ENCODE data around the gene ERMAP.

ERMAP gene

GRCh38 chr1:42783092-42783491 lies 33.8 kb upstream of the ERMAP start:
- H3K27ac ChIP-seq (ENCODE audit: low read depth, low read length, severe bottlenecking): no peak overlapping the region
- peaks cover 45% of the 10 kb centered on the region for H3K36me3 ChIP-seq (ENCODE audit: control insufficient read depth, insufficient read depth, low read length)
- WGBS, 2 experiments (ENCODE audit: insufficient coverage in 2 of 2): 80% methylated on average over 1 of the region's 2 CpGs; no CpG with 5 or more reads in 1 of the 2 experiments
- no peaks in the 10 kb centered on the region for H3K9me3 ChIP-seq (ENCODE audit: control insufficient read depth, low read length)
- no peak overlapping the region for H3K4me3 ChIP-seq (ENCODE audit: extremely low read depth, insufficient read depth, low read length, poor library complexity, severe bottlenecking)
- peaks cover 3% of the 10 kb centered on the region for H3K4me1 ChIP-seq (ENCODE audit: control insufficient read depth, insufficient read depth, low read length, poor library complexity, severe bottlenecking)

DNA sequence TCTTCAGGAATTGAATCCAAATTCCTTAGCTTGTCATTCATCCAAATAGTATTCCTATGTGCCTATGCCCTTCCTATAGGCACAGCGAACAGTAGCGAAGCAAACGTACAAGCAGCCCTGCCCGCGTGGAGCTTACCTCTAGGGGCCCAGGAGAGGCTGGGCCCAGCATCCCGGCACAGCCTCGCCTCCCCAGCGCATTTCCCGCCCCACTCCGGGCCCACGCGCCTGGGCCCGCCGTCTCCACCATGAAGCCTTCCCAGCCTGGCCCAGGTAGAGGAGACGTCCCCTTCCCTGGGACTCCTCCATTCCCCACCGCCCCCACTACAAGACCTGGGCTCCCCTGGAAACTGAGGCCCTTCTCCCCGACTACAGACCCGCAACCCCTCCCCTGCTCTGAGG lies 32.4 kb upstream of the ERMAP start:
- peaks cover 36% of the 10 kb centered on the region for H3K36me3 ChIP-seq (ENCODE audit: control insufficient read depth, insufficient read depth, low read length)
- WGBS, 2 experiments (ENCODE audit: insufficient coverage in 2 of 2): 95 to 100% methylated on average over 7 to 15 of the region's 18 CpGs

GRCh38 chr1:42784946-42785693 lies 31.8 kb upstream of the ERMAP start, which contains the start of gene TMEM269:
TSS of gene TMEM269 (plus strand) at chr1:42784991. CDS start at chr1:42789894, 4,903 bp downstream.
- Histone ChIP-seq H3K36me3 (ENCODE audit: control insufficient read depth, insufficient read depth, low read length) (peaks cover 30% of the 10 kb centered on the region), H3K4me1 (ENCODE audit: control insufficient read depth, insufficient read depth, low read length, poor library complexity, severe bottlenecking) (peaks cover 3% of the 10 kb centered on the region), H3K9me3 (ENCODE audit: control insufficient read depth, low read length) (no peaks in the 10 kb centered on the region), H3K27ac (ENCODE audit: low read depth, low read length, severe bottlenecking) (no peak within 1 kb of the TSS), H3K4me3 (ENCODE audit: extremely low read depth, insufficient read depth, low read length, poor library complexity, severe bottlenecking) (no peak within 1 kb of the TSS)
- 89% methylated on average over 49 to 52 of the region's 54 CpGs for WGBS, 2 experiments (ENCODE audit: insufficient coverage in 2 of 2)

More for the DNA sequence above, 32.4 kb upstream of the ERMAP start:
- Histone ChIP-seq H3K4me3 (ENCODE audit: extremely low read depth, insufficient read depth, low read length, poor library complexity, severe bottlenecking) (no peak overlapping the region), H3K27ac (ENCODE audit: low read depth, low read length, severe bottlenecking) (no peak overlapping the region), H3K4me1 (ENCODE audit: control insufficient read depth, insufficient read depth, low read length, poor library complexity, severe bottlenecking) (peaks cover 3% of the 10 kb centered on the region), H3K9me3 (ENCODE audit: control insufficient read depth, low read length) (no peaks in the 10 kb centered on the region)

DNA sequence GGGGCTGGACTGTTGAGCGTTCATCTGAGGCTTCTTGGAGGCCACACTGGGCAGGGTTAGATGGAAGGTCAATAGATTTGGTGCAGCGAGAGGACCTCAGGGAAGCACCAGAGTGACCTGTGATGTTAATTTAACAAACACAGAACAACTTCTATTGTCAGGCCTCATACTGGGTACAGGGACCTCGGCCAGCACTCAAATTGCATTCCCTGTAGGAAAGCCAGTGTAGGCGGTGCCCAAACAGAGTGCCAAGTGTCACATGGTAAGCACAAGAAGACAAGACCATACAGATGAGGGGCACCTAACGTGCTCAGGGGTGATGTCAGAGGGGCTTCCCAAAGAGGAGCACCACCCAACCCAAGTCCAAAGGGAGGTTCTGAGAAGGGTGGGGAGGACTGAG lies 30.8 kb upstream of the ERMAP start:
- Histone ChIP-seq H3K4me3 (ENCODE audit: extremely low read depth, insufficient read depth, low read length, poor library complexity, severe bottlenecking) (no peak overlapping the region), H3K36me3 (ENCODE audit: control insufficient read depth, insufficient read depth, low read length) (peaks cover 21% of the 10 kb centered on the region), H3K4me1 (ENCODE audit: control insufficient read depth, insufficient read depth, low read length, poor library complexity, severe bottlenecking) (peaks cover 3% of the 10 kb centered on the region), H3K27ac (ENCODE audit: low read depth, low read length, severe bottlenecking) (no peak overlapping the region), H3K9me3 (ENCODE audit: control insufficient read depth, low read length) (no peaks in the 10 kb centered on the region)
- WGBS, 2 experiments (ENCODE audit: insufficient coverage in 2 of 2): 90 to 97% methylated on average over 3 to 5 of the region's 5 CpGs

- Histone ChIP-seq H3K4me3 (ENCODE audit: extremely low read depth, insufficient read depth, low read length, poor library complexity, severe bottlenecking) (no peak overlapping the region), H3K4me1 (ENCODE audit: control insufficient read depth, insufficient read depth, low read length, poor library complexity, severe bottlenecking) (peaks cover 3% of the 10 kb centered on the region), H3K36me3 (ENCODE audit: control insufficient read depth, insufficient read depth, low read length) (peaks cover 8% of the 10 kb centered on the region), H3K27ac (ENCODE audit: low read depth, low read length, severe bottlenecking) (no peak overlapping the region), H3K9me3 (ENCODE audit: control insufficient read depth, low read length) (no peaks in the 10 kb centered on the region)
- WGBS, 2 experiments (ENCODE audit: insufficient coverage in 2 of 2): 100% methylated on average over 1 of the region's 1 CpG
Measured at GRCh38 chr1:42788021-42788420, 28.9 kb upstream of the ERMAP start.

DNA sequence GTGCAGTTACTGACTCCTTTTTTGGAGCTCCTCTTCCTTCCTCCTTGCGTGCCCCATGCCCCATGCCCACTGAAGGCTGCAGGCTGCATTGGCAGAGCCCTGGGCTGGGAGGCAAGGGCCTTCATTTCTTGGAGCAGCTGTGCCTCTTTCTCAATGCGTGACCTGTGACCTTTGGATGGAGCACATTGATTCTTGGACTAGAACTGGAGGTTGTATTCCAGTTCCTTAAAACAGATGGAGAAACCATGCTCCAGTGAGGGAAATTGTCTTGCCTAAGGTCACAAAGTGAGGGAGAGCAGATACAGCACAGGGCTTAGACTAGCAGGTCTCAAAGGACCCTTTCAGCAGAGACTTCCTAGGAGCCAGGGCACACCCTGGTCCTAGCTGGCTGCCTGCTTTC lies 23.1 kb upstream of the ERMAP start:
- WGBS, 2 experiments (ENCODE audit: insufficient coverage in 2 of 2): 85 to 100% methylated on average over 2 of the region's 2 CpGs
- H3K27ac ChIP-seq (ENCODE audit: low read depth, low read length, severe bottlenecking): no peak overlapping the region
- H3K4me3 ChIP-seq (ENCODE audit: extremely low read depth, insufficient read depth, low read length, poor library complexity, severe bottlenecking): no peak overlapping the region
- no peaks in the 10 kb centered on the region for H3K4me1 ChIP-seq (ENCODE audit: control insufficient read depth, insufficient read depth, low read length, poor library complexity, severe bottlenecking)
- H3K9me3 ChIP-seq (ENCODE audit: control insufficient read depth, low read length): no peaks in the 10 kb centered on the region
- no peaks in the 10 kb centered on the region for H3K36me3 ChIP-seq (ENCODE audit: control insufficient read depth, insufficient read depth, low read length)

DNA sequence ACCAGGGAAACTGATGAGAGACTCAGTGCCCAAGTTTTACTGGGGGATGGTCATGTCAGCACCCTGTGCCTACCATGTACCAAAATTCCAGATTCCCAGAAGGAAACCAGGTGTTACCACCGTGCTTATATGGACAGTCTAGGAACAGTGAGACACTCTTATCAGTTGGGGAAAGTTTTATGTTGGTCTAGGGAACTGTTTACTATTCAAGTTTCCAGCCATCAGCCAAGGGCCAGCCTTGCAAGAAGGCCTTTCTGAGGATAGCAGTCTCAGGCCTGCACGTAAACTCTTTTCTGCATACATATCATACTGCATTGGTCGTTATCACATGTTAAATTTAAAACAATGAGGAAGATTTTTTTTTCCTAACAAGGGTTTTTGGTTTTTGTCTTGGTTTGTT lies 19.5 kb upstream of the ERMAP start:
- H3K36me3 ChIP-seq (ENCODE audit: control insufficient read depth, insufficient read depth, low read length): no peaks in the 10 kb centered on the region
- no peak overlapping the region for H3K27ac ChIP-seq (ENCODE audit: low read depth, low read length, severe bottlenecking)
- H3K9me3 ChIP-seq (ENCODE audit: control insufficient read depth, low read length): no peaks in the 10 kb centered on the region
- no peak overlapping the region for H3K4me3 ChIP-seq (ENCODE audit: extremely low read depth, insufficient read depth, low read length, poor library complexity, severe bottlenecking)
- 83% methylated on average over 1 of the region's 3 CpGs; no CpG with 5 or more reads in 1 of the 2 experiments for WGBS, 2 experiments (ENCODE audit: insufficient coverage in 2 of 2)
- no peaks in the 10 kb centered on the region for H3K4me1 ChIP-seq (ENCODE audit: control insufficient read depth, insufficient read depth, low read length, poor library complexity, severe bottlenecking)

DNA sequence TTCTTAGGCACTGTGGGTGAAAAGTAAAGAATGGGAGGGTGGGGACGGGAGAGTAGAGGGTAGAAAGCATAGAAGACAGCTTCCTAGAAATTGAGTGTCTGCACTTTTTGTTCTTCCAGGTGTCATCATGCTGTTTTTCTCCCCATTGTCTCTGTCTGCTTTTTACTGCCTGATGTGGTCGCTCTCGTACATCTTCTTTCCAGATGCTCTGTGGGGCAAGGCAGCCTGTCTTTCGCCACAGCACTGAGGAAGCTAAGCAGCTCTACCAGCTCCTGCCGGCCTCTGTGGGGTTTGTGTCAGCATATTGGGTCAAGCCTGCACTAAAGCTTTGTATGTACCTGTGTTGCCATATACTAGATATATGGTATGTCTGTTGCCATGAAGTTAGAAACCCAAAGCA lies 18.9 kb upstream of the ERMAP start:
- Histone ChIP-seq H3K4me1 (ENCODE audit: control insufficient read depth, insufficient read depth, low read length, poor library complexity, severe bottlenecking) (no peaks in the 10 kb centered on the region), H3K9me3 (ENCODE audit: control insufficient read depth, low read length) (no peaks in the 10 kb centered on the region), H3K36me3 (ENCODE audit: control insufficient read depth, insufficient read depth, low read length) (no peaks in the 10 kb centered on the region), H3K4me3 (ENCODE audit: extremely low read depth, insufficient read depth, low read length, poor library complexity, severe bottlenecking) (no peak overlapping the region), H3K27ac (ENCODE audit: low read depth, low read length, severe bottlenecking) (no peak overlapping the region)
- WGBS, 2 experiments (ENCODE audit: insufficient coverage in 2 of 2): 87 to 97% methylated on average over 3 to 5 of the region's 5 CpGs

DNA sequence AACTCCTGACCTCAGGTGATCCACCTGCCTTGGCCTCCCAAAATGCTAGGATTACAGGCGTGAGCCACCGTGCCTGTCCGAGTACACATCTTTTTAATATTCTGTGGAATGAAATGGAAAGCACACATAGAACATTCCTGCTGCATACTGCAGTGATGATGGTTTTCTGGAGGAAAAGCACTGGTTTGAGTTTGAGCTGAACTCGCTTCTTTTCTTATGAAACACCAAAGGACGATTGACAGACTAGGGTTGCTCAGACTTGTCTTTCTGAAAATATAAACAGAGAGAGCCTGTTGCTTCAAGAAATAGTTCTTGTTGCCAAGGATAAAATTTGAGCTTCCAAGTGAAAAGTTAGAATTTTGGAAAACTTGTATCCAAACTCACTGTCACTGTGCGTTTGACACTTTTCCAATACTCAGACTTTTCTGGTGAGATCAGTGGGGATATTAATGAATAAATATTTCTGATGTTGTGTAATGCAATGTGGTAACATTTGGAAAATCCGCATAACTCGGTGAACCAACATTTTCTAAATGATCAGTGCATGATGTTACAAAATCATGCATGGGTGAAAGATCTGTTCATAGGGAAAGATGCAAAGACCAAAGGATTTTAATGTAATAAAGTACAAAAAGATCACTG lies 15.0 kb upstream of the ERMAP start:
- no peak overlapping the region for H3K4me3 ChIP-seq (ENCODE audit: extremely low read depth, insufficient read depth, low read length, poor library complexity, severe bottlenecking)
- H3K36me3 ChIP-seq (ENCODE audit: control insufficient read depth, insufficient read depth, low read length): peaks cover 22% of the 10 kb centered on the region
- no peak overlapping the region for H3K27ac ChIP-seq (ENCODE audit: low read depth, low read length, severe bottlenecking)
- H3K4me1 ChIP-seq (ENCODE audit: control insufficient read depth, insufficient read depth, low read length, poor library complexity, severe bottlenecking): peaks cover 5% of the 10 kb centered on the region
- H3K9me3 ChIP-seq (ENCODE audit: control insufficient read depth, low read length): peaks cover 4% of the 10 kb centered on the region
- WGBS, 2 experiments (ENCODE audit: insufficient coverage in 2 of 2): 96 to 98% methylated on average over 4 of the region's 8 CpGs

GRCh38 chr1:42806171-42806570 lies 10.8 kb upstream of the ERMAP start:
- Histone ChIP-seq H3K4me3 (ENCODE audit: extremely low read depth, insufficient read depth, low read length, poor library complexity, severe bottlenecking) (no peak overlapping the region), H3K4me1 (ENCODE audit: control insufficient read depth, insufficient read depth, low read length, poor library complexity, severe bottlenecking) (peaks cover 6% of the 10 kb centered on the region), H3K36me3 (ENCODE audit: control insufficient read depth, insufficient read depth, low read length) (peaks cover 38% of the 10 kb centered on the region), H3K27ac (ENCODE audit: low read depth, low read length, severe bottlenecking) (no peak overlapping the region), H3K9me3 (ENCODE audit: control insufficient read depth, low read length) (peaks cover 4% of the 10 kb centered on the region)

DNA sequence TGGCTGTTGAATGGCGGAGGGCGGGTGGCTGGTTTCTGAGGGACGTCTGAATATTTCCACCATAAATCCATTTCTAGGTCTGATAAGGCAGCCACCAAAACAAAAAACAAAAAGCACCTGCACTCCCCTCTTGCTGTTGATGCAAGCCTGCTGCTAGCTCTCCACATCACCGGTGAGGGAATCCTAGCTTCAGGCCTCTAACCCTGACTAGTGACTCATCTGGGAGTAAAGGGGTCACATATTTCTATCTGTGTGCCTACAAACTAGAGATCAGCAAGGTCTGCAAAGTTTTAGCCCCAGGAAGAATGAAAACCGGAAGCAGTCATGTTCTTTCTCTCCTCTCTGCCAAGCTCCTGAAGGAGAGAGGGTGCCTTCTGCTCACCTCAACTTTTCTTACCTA lies 10.3 kb upstream of the ERMAP start:
- Histone ChIP-seq H3K9me3 (ENCODE audit: control insufficient read depth, low read length) (peaks cover 4% of the 10 kb centered on the region), H3K27ac (ENCODE audit: low read depth, low read length, severe bottlenecking) (no peak overlapping the region), H3K4me3 (ENCODE audit: extremely low read depth, insufficient read depth, low read length, poor library complexity, severe bottlenecking) (no peak overlapping the region), H3K4me1 (ENCODE audit: control insufficient read depth, insufficient read depth, low read length, poor library complexity, severe bottlenecking) (peaks cover 6% of the 10 kb centered on the region), H3K36me3 (ENCODE audit: control insufficient read depth, insufficient read depth, low read length) (peaks cover 42% of the 10 kb centered on the region)
- 84 to 95% methylated on average over 4 to 5 of the region's 5 CpGs for WGBS, 2 experiments (ENCODE audit: insufficient coverage in 2 of 2)
